ENCODE data around the gene MSI2. TPM values are rescaled to one million over a fixed set of nuclear protein-coding genes. Genes with fewer than 3 reads are reported as not detected.

Gene MSI2
- total and polyA plus RNA-seq, 7 donors, result 12.6 to 25.8 (median 21.3) TPM

DNA sequence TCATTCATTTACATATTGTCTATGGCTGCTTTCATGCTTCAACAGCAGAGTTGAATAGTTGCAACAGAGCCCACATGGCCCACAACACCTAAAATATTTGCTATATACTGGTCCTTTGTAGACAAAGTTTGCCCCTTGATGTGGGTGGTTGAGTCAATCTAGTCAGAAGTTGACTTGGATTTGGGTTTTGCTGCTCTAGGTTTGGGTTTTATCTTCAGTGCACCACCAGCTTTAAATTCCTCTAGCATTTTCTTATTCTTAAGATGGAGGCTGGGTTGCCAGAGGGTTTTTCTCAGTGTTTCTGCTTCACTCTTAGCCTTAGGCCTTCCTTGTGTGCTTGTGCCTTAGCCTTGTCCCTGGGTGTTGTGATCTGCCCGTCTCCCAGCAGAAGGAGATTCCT lies 437.7 kb downstream of the MSI2 start:
- intact Hi-C loops (cut with DNase I), result no loop called here
- Histone ChIP-seq H3K27me3 (no peaks in the 10 kb centered on the region), H3K36me3 (no peaks in the 10 kb centered on the region), H3K9me3 (no peaks in the 10 kb centered on the region), H3K4me3 (no peak overlapping the region), H3K4me1 (no peaks in the 10 kb centered on the region), H3K27ac (no peak overlapping the region)
- DNase-seq, result no peak
- no peak for TF ChIP-seq POLR2AphosphoS5 (IDR thresholded peaks at IDR 0.05)
- TF ChIP-seq, protein P1, sequence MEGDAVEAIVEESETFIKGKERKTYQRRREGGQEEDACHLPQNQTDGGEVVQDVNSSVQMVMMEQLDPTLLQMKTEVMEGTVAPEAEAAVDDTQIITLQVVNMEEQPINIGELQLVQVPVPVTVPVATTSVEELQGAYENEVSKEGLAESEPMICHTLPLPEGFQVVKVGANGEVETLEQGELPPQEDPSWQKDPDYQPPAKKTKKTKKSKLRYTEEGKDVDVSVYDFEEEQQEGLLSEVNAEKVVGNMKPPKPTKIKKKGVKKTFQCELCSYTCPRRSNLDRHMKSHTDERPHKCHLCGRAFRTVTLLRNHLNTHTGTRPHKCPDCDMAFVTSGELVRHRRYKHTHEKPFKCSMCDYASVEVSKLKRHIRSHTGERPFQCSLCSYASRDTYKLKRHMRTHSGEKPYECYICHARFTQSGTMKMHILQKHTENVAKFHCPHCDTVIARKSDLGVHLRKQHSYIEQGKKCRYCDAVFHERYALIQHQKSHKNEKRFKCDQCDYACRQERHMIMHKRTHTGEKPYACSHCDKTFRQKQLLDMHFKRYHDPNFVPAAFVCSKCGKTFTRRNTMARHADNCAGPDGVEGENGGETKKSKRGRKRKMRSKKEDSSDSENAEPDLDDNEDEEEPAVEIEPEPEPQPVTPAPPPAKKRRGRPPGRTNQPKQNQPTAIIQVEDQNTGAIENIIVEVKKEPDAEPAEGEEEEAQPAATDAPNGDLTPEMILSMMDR (IDR thresholded peaks at IDR 0.05), result no peak
- 92 to 99% methylated on average over 1 of the region's 1 CpG for WGBS, 2 donors

DNA sequence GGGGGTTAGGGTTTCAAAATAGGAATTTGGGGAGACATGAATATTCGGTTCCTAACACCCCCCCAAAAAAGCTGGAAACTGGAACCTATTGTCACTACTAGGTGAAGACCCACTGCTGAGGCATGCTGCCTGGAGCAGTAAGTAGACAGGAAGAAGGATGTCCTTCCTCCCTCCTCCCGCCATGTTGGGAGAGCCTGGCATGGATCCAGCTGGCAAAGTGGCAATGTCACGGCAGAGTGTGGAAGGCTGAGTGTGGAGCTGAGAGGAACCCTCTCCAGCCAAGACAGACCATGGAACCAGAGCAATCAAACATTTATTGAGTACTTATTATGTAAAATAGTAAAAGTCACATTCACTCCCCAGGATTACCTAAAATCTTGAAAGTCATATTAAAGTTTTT lies 439.7 kb downstream of the MSI2 start:
- no peak overlapping the region for H3K4me3 ChIP-seq
- intact Hi-C loops (cut with DNase I), result no loop called here

DNA sequence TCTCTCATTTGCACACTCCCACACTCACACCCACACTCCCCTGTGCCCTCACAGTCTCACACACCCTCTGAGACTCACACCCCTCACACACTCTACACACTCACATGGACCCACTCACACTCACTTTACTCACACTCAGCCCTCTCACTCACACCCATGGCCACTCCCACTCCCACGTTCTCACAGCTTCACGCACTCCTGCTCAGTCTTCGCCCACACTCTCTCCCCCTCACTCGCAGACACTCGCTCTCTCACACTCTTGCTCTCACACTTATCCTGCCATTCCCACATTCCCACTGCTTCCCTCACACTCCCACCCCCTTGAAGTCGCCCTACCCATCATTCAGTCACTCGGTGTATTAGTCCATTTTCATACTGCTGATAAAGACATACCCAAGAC lies 440.9 kb downstream of the MSI2 start:
- 92 to 95% methylated on average over 7 of the region's 7 CpGs for WGBS, 2 donors
- no peak for DNase-seq
- H3K4me1 ChIP-seq, result no peaks in the 10 kb centered on the region
- H3K9me3 ChIP-seq, result no peaks in the 10 kb centered on the region
- H3K27ac ChIP-seq, result no peak overlapping the region
- H3K36me3 ChIP-seq, result no peaks in the 10 kb centered on the region
- TF ChIP-seq EP300 (IDR thresholded peaks at IDR 0.05) (no peak), POLR2AphosphoS5 (IDR thresholded peaks at IDR 0.05) (no peak), POLR2A (IDR thresholded peaks at IDR 0.05) (no peak)
- TF ChIP-seq, protein P1 (IDR thresholded peaks at IDR 0.05), result no peak
- intact Hi-C loops (cut with DNase I), result no loop called here
- no peak overlapping the region for H3K4me3 ChIP-seq
- no peaks in the 10 kb centered on the region for H3K27me3 ChIP-seq

More for the DNA sequence above, 439.7 kb downstream of the MSI2 start:
- no peaks in the 10 kb centered on the region for H3K27me3 ChIP-seq
- 79 to 80% methylated on average over 3 of the region's 3 CpGs for WGBS, 2 donors
- no peaks in the 10 kb centered on the region for H3K9me3 ChIP-seq
- no peaks in the 10 kb centered on the region for H3K36me3 ChIP-seq
- H3K27ac ChIP-seq, result no peak overlapping the region
- TF ChIP-seq EP300 (IDR thresholded peaks at IDR 0.05) (no peak), POLR2AphosphoS5 (IDR thresholded peaks at IDR 0.05) (no peak), POLR2A (IDR thresholded peaks at IDR 0.05) (no peak)
- TF ChIP-seq, protein P1 (IDR thresholded peaks at IDR 0.05), result no peak
- DNase-seq, result no peak
- H3K4me1 ChIP-seq, result no peaks in the 10 kb centered on the region

DNA sequence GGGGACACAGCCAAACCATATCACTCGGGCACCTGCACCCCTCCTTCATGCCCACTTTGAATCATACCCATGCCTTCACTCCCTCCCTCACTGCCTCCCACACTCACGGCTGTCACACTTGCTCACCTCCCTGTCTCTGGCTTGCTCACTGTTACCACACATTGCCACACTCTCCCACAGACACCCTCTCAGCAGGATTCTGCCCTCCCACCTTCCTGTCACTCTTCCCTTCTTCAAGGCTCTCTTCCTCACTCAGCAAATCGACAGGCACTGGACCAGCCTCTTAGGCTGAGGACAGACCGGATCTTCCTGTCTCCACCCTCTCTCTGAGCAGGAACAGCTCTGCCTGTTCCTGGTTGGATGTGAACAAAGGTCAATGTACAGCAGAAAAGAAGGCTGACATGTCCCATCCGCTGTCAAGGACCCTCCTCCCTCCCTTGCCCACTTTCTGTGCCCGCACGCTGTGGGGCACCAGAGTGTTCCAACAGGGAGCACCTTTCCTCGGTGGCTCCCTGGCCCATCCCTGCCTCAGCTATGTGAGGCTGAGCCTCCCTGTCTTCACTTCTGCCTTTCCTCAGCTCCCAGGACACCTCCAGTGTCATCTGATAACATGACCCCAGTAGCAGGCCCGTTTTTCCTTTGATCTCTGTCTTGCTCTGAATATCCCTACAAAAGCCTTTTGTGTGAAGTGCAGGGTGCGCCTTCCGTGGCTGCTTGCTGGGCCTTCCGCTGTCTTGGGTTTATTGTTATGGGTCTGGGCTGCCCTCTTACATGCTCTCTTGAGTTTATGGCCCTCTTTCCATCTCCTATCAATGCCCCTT lies 441.8 kb downstream of the MSI2 start:
- intact Hi-C loops (cut with DNase I), result no loop called here

More for the DNA sequence above, 441.8 kb downstream of the MSI2 start:
- Histone ChIP-seq H3K27ac (no peak overlapping the region), H3K27me3 (no peaks in the 10 kb centered on the region), H3K4me1 (no peaks in the 10 kb centered on the region), H3K4me3 (no peak overlapping the region), H3K36me3 (no peaks in the 10 kb centered on the region), H3K9me3 (no peaks in the 10 kb centered on the region)
- no peak for DNase-seq
- TF ChIP-seq EP300 (IDR thresholded peaks at IDR 0.05) (no peak), POLR2AphosphoS5 (IDR thresholded peaks at IDR 0.05) (no peak), POLR2A (IDR thresholded peaks at IDR 0.05) (no peak)
- TF ChIP-seq, protein P1 (IDR thresholded peaks at IDR 0.05), result no peak
- WGBS, 2 donors, result 58 to 71% methylated on average over 12 of the region's 12 CpGs

Data from sigmoid colon (tissue), 7 donors.